Adrenal gland (tissue), 12 donors: ENCODE results near the gene PAX6. TPM values are rescaled to one million over a fixed set of nuclear protein-coding genes. Genes with fewer than 3 reads are reported as not detected.

Source experiments
- DNase-seq, 7 donors: peaks; one replicate each; pipeline ENCODE4 v3.0.0-alpha.2; 2019 to 2020
- H3K27ac ChIP-seq, 5 donors: fragments of 200-600 bp; sonication (generic) in 4 of 5; 1 replicate in 3 of 5; 2 replicates in 2 of 5; pipeline versions ENCODE4 v1.5.1 to v1.8.0; 2016 to 2020; ENCODE audit warnings: mild to moderate bottlenecking in 1 of 5
- H3K27me3 ChIP-seq: fragments of 200-600 bp; 2 replicates; pipeline ENCODE4 v1.8.0; 2021
- H3K36me3 ChIP-seq, 2 donors: fragments of 200-600 bp; replicated peaks in 1 of 2; 1 replicate in 1 of 2; 2 replicates in 1 of 2; pipeline versions ENCODE4 v1.5.1 to v1.8.0; 2018 to 2022
- H3K4me1 ChIP-seq, 2 donors: fragments of 200-600 bp; replicated peaks in 1 of 2; 1 replicate in 1 of 2; 2 replicates in 1 of 2; pipeline versions ENCODE4 v1.5.1 to v1.8.0; 2018 to 2021
- H3K4me3 ChIP-seq, 4 donors: fragments of 200-600 bp; sonication (generic) in 3 of 4; one replicate each; pipeline ENCODE4 v1.5.1; 2016 to 2018
- H3K9me3 ChIP-seq, 3 donors: fragments of 200-600 bp; sonication (generic) in 1 of 3; replicated peaks in 1 of 3; 1 replicate in 2 of 3; 2 replicates in 1 of 3; pipeline versions ENCODE4 v1.5.1 to v1.8.0; 2016 to 2021
- CTCF ChIP-seq, 6 experiments: fragments of 450-650 bp in 4 of 6; fragments of 200-600 bp in 2 of 6; sonication (generic) in 1 of 6; IDR thresholded peaks; 1 replicate in 5 of 6; 2 replicates in 1 of 6; pipeline versions ENCODE4 v1.5.1 to v1.8.0; 2016 to 2021; ENCODE audit warnings: antibody characterized with exemption in 6 of 6, mild to moderate bottlenecking in 2 of 6, moderate library complexity in 1 of 6
- POLR2A ChIP-seq, 2 donors: fragments of 450-650 bp; IDR thresholded peaks; one replicate each; pipeline ENCODE4 v1.6.1; 2017; ENCODE audit warnings: antibody characterized with exemption in 2 of 2, mild to moderate bottlenecking in 2 of 2, moderate library complexity in 1 of 2
- WGBS, 4 donors: extraction: QIAGEN DNeasy Blood & Tissue Kit in 2 of 4; methylation state at CpG; one replicate each; pipeline versions ENCODE4 v1.1.5 to v1.1.7; 2013 to 2017; 5-methylcytosine and 5-hydroxymethylcytosine counted together
- intact Hi-C, 2 donors: fragments of 100-400 bp; cut with DNase I; formaldehyde crosslinking; loops; one replicate each; pipeline versions ENCODE4 v1.14.1 to v1.15.0; 2022 to 2023
- polyA plus RNA-seq, 3 donors: library from polyadenylated mRNA; stranded (reverse); fragments of 200-250 nt in 2 of 3; fragments of 350-450 nt in 1 of 3; fragmentation: Illumina TruSeq in 1 of 3; extraction: RNeasy Lipid Tissue Mini Kit (QIAGEN cat#74804) in 1 of 3; gene quantifications; one replicate each; pipeline ENCODE4 v1.2.3, GENCODE V29; 2013 to 2014
- total RNA-seq, 9 donors: library from RNA; depleted of rRNA in 4 of 9; stranded (reverse); fragments of >200 nt in 4 of 9; fragments of 120-200 nt in 1 of 9; fragmentation: NEBNext Ultra II Directional in 1 of 9; extraction: Animal tissue kit (Norgen Biotek cat#: 25700) in 1 of 9; gene quantifications; one replicate each; pipeline versions ENCODE4 v1.1.0 to v1.2.4, GENCODE V29; 2013 to 2023
- donor health status: healthy with polysubstance abuse.
- donor health status: Bipolar disorder and iron deficiency.
- donor health status: DM: yes; HTN: yes; CAD: no.
- donor health status: DM: no; HTN: no; CAD: no.
- donor health status: DM: no; HTN: no; CAD: no.
- donor health status: DM: yes; HTN: yes; CAD: no.

The PAX6 gene
- total and polyA plus RNA-seq, 12 donors: 0.08 to 3.7 (median 0.35) TPM; not detected in 3

GRCh38 chr11:31850365-31850764 lies 39.2 kb upstream of the PAX6 start:
- intact Hi-C loops: no loop called here
- WGBS, 4 donors: 68 to 78% (median 73%) methylated on average over 4 of the region's 4 CpGs
- H3K27ac ChIP-seq: no peak overlapping the region
- H3K4me3 ChIP-seq: no peak overlapping the region
- H3K27me3 ChIP-seq: no peaks in the 10 kb centered on the region
- no peaks in the 10 kb centered on the region for H3K36me3 ChIP-seq
- no peaks in the 10 kb centered on the region for H3K9me3 ChIP-seq
- TF ChIP-seq CTCF (IDR thresholded peaks at IDR 0.05) (no peak), POLR2A (IDR thresholded peaks at IDR 0.05) (no peak)
- no peaks in the 10 kb centered on the region for H3K4me1 ChIP-seq
- no peak for DNase-seq

- Histone ChIP-seq H3K4me3 (no peak overlapping the region), H3K36me3 (no peaks in the 10 kb centered on the region), H3K27me3 (no peaks in the 10 kb centered on the region), H3K4me1 (no peaks in the 10 kb centered on the region), H3K9me3 (no peaks in the 10 kb centered on the region), H3K27ac (no peak overlapping the region)
- no peak for DNase-seq
- intact Hi-C loops: no loop called here
- no peak for TF ChIP-seq CTCF (IDR thresholded peaks at IDR 0.05)
- TF ChIP-seq POLR2A (IDR thresholded peaks at IDR 0.05): no peak
- WGBS, 4 donors: 62 to 76% (median 69%) methylated on average over 2 of the region's 2 CpGs
These were observed 36.6 kb upstream of the PAX6 start for GRCh38 chr11:31847761-31848160.

GRCh38 chr11:31845331-31845730 lies 34.2 kb upstream of the PAX6 start:
- intact Hi-C loops: no loop called here
- DNase-seq: no peak
- H3K4me1 ChIP-seq: no peaks in the 10 kb centered on the region
- no peaks in the 10 kb centered on the region for H3K27me3 ChIP-seq
- no peak overlapping the region for H3K27ac ChIP-seq
- no peak for TF ChIP-seq POLR2A (IDR thresholded peaks at IDR 0.05)
- TF ChIP-seq CTCF (IDR thresholded peaks at IDR 0.05): no peak
- no peak overlapping the region for H3K4me3 ChIP-seq
- no peaks in the 10 kb centered on the region for H3K36me3 ChIP-seq
- H3K9me3 ChIP-seq: no peaks in the 10 kb centered on the region
- WGBS, 4 donors: 64 to 85% (median 72%) methylated on average over 1 of the region's 1 CpG

- DNase-seq: no peak
- H3K27ac ChIP-seq: no peak overlapping the region
- H3K4me1 ChIP-seq: no peaks in the 10 kb centered on the region
- H3K27me3 ChIP-seq: no peaks in the 10 kb centered on the region
- intact Hi-C loops: no loop called here
- 43 to 47% (median 45%) methylated on average over 6 of the region's 6 CpGs for WGBS, 4 donors
- H3K4me3 ChIP-seq: no peak overlapping the region
- no peaks in the 10 kb centered on the region for H3K9me3 ChIP-seq
- TF ChIP-seq CTCF (IDR thresholded peaks at IDR 0.05) (no peak), POLR2A (IDR thresholded peaks at IDR 0.05) (no peak)
- no peaks in the 10 kb centered on the region for H3K36me3 ChIP-seq
These were observed 33.2 kb upstream of the PAX6 start for GRCh38 chr11:31844351-31844750.
